Tibial nerve (tissue), 4 donors: ENCODE measurements around the gene USP9X. TPM values are rescaled to one million over a fixed set of nuclear protein-coding genes. Genes with fewer than 3 reads are reported as not detected.

ENCODE experiments used
- DNase-seq, 2 donors: peaks; one replicate each; pipeline ENCODE4 v3.0.0-alpha.2; 2019; ENCODE audit warnings: low spot score in 2 of 2
- H3K27ac ChIP-seq, 4 donors: fragments of 200-600 bp; sonication (generic) in 3 of 4; one replicate each; pipeline ENCODE4 v1.5.1; 2017 to 2019; ENCODE audit warnings: mild to moderate bottlenecking in 1 of 4
- H3K27me3 ChIP-seq, 2 donors: fragments of 200-600 bp; sonication (generic) in 1 of 2; one replicate each; pipeline versions ENCODE4 v1.5.1 to v1.6.0; 2017 to 2019
- H3K36me3 ChIP-seq, 3 donors: fragments of 200-600 bp; sonication (generic); one replicate each; pipeline ENCODE4 v1.5.1; 2018 to 2019
- H3K4me1 ChIP-seq, 4 donors: fragments of 200-600 bp; sonication (generic) in 3 of 4; one replicate each; pipeline ENCODE4 v1.5.1; 2017 to 2019
- H3K4me3 ChIP-seq, 4 donors: fragments of 200-600 bp; sonication (generic) in 3 of 4; one replicate each; pipeline ENCODE4 v1.5.1; 2017 to 2019; ENCODE audit warnings: mild to moderate bottlenecking in 1 of 4, moderate library complexity in 1 of 4
- H3K9me3 ChIP-seq, 4 donors: fragments of 200-600 bp; sonication (generic) in 3 of 4; one replicate each; pipeline ENCODE4 v1.5.1; 2017 to 2019
- EP300 ChIP-seq, 2 donors: sonication (generic); formaldehyde crosslinking; IDR thresholded peaks; one replicate each; pipeline ENCODE4 v1.6.1; 2017; ENCODE audit warnings: antibody characterized with exemption in 2 of 2, mild to moderate bottlenecking in 1 of 2
- POLR2A ChIP-seq, 2 donors: fragments of 450-650 bp; IDR thresholded peaks; one replicate each; pipeline ENCODE4 v1.6.1; 2017; ENCODE audit warnings: antibody characterized with exemption in 2 of 2, mild to moderate bottlenecking in 2 of 2, moderate library complexity in 2 of 2
- WGBS, 2 donors: methylation state at CpG; one replicate each; pipeline ENCODE4 v1.1.5; 2018; 5-methylcytosine and 5-hydroxymethylcytosine counted together
- total RNA-seq, 4 donors: library from RNA; depleted of rRNA; stranded (reverse); fragments of >200 nt; gene quantifications; one replicate each; pipeline ENCODE4 v1.1.0, GENCODE V29; 2016
- TF ChIP-seq, protein P1 (sequence below), 5 experiments: fragments of 200-600 bp in 3 of 5; fragments of 450-650 bp in 2 of 5; sonication (generic) in 3 of 5; IDR thresholded peaks; one replicate each; pipeline ENCODE4 v1.5.1; 2016 to 2019; ENCODE audit warnings: antibody characterized with exemption in 5 of 5, mild to moderate bottlenecking in 3 of 5, moderate library complexity in 2 of 5

Gene USP9X
- total RNA-seq, 4 donors from 2014 or later, result 83.1 to 101 (median 97.2) TPM

GRCh38 chrX:41133551-41133950 is 48.3 kb downstream of the USP9X start:
- Histone ChIP-seq H3K36me3 (peaks cover 0 to 12% (median 0%) of the 10 kb centered on the region in 3 donors), H3K4me3 (no peak overlapping the region), H3K27me3 (no peaks in the 10 kb centered on the region), H3K27ac (no peak overlapping the region), H3K4me1 (no peaks in the 10 kb centered on the region), H3K9me3 (no peaks in the 10 kb centered on the region)
- WGBS, 2 donors, result 85 to 90% methylated on average over 6 of the region's 6 CpGs
- TF ChIP-seq POLR2A (IDR thresholded peaks at IDR 0.05) (no peak), EP300 (IDR thresholded peaks at IDR 0.05) (no peak)
- TF ChIP-seq, protein P1, sequence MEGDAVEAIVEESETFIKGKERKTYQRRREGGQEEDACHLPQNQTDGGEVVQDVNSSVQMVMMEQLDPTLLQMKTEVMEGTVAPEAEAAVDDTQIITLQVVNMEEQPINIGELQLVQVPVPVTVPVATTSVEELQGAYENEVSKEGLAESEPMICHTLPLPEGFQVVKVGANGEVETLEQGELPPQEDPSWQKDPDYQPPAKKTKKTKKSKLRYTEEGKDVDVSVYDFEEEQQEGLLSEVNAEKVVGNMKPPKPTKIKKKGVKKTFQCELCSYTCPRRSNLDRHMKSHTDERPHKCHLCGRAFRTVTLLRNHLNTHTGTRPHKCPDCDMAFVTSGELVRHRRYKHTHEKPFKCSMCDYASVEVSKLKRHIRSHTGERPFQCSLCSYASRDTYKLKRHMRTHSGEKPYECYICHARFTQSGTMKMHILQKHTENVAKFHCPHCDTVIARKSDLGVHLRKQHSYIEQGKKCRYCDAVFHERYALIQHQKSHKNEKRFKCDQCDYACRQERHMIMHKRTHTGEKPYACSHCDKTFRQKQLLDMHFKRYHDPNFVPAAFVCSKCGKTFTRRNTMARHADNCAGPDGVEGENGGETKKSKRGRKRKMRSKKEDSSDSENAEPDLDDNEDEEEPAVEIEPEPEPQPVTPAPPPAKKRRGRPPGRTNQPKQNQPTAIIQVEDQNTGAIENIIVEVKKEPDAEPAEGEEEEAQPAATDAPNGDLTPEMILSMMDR (IDR thresholded peaks at IDR 0.05), result no peak
- no peak for DNase-seq

GRCh38 chrX:41137589-41137988 is 52.3 kb downstream of the USP9X start:
- H3K27ac ChIP-seq, result no peak overlapping the region
- no peak for DNase-seq
- TF ChIP-seq, protein P1 (IDR thresholded peaks at IDR 0.05), result peak in 2 of 5 experiments; percentile 16 to 19
- no peak for TF ChIP-seq EP300 (IDR thresholded peaks at IDR 0.05)
- no peaks in the 10 kb centered on the region for H3K4me1 ChIP-seq
- no peaks in the 10 kb centered on the region for H3K9me3 ChIP-seq
- peaks cover 0 to 8% (median 0%) of the 10 kb centered on the region in 3 donors for H3K36me3 ChIP-seq
- H3K27me3 ChIP-seq, result no peaks in the 10 kb centered on the region
- no peak overlapping the region for H3K4me3 ChIP-seq

- H3K9me3 ChIP-seq, result no peaks in the 10 kb centered on the region
- DNase-seq, result no peak
- WGBS, 2 donors, result 88 to 92% methylated on average over 5 of the region's 5 CpGs
Observed at GRCh38 chrX:41142130-41142910, 57.1 kb downstream of the USP9X start.

DNA sequence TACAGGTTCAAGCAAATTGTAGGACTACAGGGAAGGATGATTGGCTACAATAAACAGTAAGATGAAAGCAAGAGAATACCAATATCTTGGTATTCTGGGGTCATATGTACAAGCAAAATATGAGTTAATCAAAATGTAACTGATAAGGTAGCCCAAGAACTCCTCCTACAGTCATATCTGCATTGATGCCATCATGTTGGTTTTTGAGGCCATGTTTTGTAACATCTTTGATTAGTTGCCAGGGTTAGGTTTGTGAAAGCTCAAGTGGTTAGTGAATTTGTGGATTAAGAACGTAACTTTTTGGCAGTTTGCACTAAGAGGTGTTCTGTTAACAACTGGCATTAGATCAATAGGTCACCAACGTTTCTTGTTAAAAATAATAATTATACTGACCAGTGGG is 59.6 kb downstream of the USP9X start:
- no peak overlapping the region for H3K27ac ChIP-seq
- no peak overlapping the region for H3K4me3 ChIP-seq
- H3K27me3 ChIP-seq, result no peaks in the 10 kb centered on the region
- no peaks in the 10 kb centered on the region for H3K4me1 ChIP-seq
- 69 to 84% methylated on average over 2 of the region's 2 CpGs for WGBS, 2 donors
- DNase-seq, result no peak
- TF ChIP-seq, protein P1 (IDR thresholded peaks at IDR 0.05), result no peak
- TF ChIP-seq EP300 (IDR thresholded peaks at IDR 0.05) (no peak), POLR2A (IDR thresholded peaks at IDR 0.05) (no peak)
- peaks cover 0 to 20% (median 0%) of the 10 kb centered on the region in 3 donors for H3K36me3 ChIP-seq
- no peaks in the 10 kb centered on the region for H3K9me3 ChIP-seq

More at GRCh38 chrX:41142130-41142910, 57.1 kb downstream of the USP9X start:
- Histone ChIP-seq H3K4me1 (no peaks in the 10 kb centered on the region), H3K27me3 (no peaks in the 10 kb centered on the region), H3K4me3 (no peak overlapping the region), H3K36me3 (peaks cover 0 to 11% (median 0%) of the 10 kb centered on the region in 3 donors), H3K27ac (no peak overlapping the region)
- TF ChIP-seq EP300 (IDR thresholded peaks at IDR 0.05) (no peak), POLR2A (IDR thresholded peaks at IDR 0.05) (no peak)
- TF ChIP-seq, protein P1 (IDR thresholded peaks at IDR 0.05), result no peak

DNA sequence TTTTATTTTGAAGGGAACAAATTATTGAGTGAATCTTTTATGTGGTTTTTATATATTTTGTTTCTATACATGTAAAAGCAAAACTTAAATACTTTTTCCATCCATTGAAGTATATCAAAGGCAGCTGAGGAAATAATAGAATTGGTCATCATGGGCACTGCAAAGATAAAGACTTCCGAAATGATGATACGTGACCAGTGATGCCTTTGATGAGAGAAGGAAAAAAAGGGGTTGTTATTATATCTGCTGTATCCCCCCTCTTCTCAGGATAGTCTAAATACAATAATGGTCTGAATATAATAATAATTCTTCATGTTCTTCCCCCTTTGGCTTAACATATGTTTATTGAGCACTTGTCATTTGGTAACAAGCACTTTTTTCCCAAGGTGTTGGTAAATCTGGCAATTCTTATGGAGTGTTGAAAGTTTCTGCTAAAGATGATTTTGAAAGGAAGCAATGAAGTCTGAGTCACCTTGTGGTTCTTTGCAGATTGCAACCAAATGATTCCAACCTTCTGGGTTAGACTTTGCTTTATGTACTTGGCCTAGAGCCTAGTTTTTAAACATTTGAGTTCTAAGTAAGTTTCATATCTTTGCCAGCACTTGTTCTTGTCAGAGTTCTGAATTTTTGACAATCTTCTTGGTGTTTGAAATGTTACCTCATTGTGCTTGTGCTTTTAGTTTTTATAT is 60.8 kb downstream of the USP9X start:
- WGBS, 2 donors, result 91 to 94% methylated on average over 2 of the region's 2 CpGs
- no peaks in the 10 kb centered on the region for H3K4me1 ChIP-seq
- peaks cover 0 to 20% (median 0%) of the 10 kb centered on the region in 3 donors for H3K36me3 ChIP-seq
- H3K27me3 ChIP-seq, result no peaks in the 10 kb centered on the region
- H3K9me3 ChIP-seq, result no peaks in the 10 kb centered on the region
- no peak overlapping the region for H3K27ac ChIP-seq
- DNase-seq, result no peak
- H3K4me3 ChIP-seq, result no peak overlapping the region
- TF ChIP-seq, protein P1 (IDR thresholded peaks at IDR 0.05), result no peak
- TF ChIP-seq POLR2A (IDR thresholded peaks at IDR 0.05), result no peak
- no peak for TF ChIP-seq EP300 (IDR thresholded peaks at IDR 0.05)
